NCI-H748 (cell line): ENCODE results near the gene TPX2.
A peak's percentile ranks its signal among the peaks of the same experiment; 100 is the strongest.

ENCODE experiments used
- DNase-seq: peaks from one replicate; lab custom pipeline; 2025; ENCODE audit not compliant: unreplicated experiment; lab: John Stamatoyannopoulos, UW

TPX2 gene, protein sequence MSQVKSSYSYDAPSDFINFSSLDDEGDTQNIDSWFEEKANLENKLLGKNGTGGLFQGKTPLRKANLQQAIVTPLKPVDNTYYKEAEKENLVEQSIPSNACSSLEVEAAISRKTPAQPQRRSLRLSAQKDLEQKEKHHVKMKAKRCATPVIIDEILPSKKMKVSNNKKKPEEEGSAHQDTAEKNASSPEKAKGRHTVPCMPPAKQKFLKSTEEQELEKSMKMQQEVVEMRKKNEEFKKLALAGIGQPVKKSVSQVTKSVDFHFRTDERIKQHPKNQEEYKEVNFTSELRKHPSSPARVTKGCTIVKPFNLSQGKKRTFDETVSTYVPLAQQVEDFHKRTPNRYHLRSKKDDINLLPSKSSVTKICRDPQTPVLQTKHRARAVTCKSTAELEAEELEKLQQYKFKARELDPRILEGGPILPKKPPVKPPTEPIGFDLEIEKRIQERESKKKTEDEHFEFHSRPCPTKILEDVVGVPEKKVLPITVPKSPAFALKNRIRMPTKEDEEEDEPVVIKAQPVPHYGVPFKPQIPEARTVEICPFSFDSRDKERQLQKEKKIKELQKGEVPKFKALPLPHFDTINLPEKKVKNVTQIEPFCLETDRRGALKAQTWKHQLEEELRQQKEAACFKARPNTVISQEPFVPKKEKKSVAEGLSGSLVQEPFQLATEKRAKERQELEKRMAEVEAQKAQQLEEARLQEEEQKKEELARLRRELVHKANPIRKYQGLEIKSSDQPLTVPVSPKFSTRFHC

DNA sequence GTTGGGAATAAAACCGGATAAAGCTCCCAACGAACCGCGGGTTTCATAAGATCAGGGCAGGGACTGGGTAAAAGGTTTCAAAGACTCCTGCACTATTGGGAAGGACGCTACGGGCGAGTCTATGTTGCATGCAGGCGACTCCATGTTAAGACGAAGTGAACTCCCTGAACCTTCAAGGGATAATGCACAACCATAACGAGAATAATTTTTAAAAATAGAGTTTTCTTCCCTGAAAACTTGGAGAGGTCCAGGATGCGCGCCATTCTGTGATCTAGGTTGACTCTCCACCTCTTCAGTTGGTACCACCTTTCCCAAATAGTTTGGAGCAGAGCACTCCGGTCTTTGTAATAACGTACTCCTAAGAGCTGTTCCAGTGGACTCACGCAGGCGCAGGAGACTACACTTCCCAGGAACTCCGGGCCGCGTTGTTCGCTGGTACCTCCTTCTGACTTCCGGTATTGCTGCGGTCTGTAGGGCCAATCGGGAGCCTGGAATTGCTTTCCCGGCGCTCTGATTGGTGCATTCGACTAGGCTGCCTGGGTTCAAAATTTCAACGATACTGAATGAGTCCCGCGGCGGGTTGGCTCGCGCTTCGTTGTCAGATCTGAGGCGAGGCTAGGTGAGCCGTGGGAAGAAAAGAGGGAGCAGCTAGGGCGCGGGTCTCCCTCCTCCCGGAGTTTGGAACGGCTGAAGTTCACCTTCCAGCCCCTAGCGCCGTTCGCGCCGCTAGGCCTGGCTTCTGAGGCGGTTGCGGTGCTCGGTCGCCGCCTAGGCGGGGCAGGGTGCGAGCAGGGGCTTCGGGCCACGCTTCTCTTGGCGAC lies at the start of gene TPX2:
Gene TPX2, plus strand, starts transcription at position 562 of the 821 bp plus-strand sequence. CDS start 18,187 bp downstream, outside the sequence.
- peak; percentile 98 for DNase-seq

DNA sequence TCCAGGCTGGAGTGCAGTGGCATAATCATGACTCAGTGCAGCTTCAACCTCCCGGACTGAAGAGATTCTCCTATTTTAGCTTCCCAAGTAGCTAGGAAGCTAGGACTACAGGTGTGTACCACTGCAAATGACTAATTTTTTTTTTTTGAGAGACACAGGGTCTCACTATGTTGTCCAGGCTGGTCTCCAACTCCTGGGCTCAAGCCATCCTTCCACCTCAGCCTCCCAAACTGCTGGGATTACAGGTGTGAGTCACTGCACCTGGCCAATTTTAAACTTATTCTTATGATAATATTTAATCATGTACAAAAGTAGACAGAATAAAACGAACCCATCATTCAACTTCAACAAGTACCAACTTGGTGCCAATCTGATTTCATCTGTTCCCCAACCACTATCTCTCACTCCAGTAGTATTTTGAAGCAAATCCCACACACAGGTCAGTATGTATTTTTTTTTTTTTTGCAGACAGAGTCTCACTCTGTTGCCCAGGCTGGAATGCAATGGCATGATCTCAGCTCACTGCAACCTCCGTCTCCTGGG lies 48.9 kb upstream of the TPX2 start:
- DNase-seq = no peak

DNA sequence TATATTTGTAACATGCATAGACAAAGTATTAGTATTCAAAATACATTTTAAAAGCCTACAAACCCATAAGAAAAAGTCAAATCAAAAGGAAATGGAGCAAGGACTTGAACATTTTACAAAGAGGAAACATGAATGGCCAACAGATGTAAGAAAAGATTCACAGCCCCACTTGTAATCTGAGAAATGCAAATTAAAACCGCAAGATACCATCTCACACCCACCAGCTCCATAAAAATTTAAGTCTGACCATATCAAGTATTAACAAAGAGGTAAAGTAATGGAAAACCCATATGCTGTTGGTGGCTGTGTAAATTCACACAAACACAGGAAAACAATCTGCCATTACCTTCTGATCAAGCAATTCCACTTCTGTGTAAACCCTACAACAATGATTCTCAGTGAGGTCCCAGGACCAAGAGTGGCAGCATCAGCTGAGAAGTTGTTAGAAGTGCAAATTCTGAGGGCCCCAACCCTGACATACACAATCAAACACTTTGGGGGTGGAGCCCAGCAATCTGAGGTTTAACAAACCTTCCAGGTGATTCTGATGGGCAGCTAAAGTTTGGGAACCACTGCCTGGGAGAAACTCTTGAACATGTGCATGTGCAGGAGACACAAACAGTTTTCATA lies 47.3 kb upstream of the TPX2 start:
- DNase-seq = no peak

DNA sequence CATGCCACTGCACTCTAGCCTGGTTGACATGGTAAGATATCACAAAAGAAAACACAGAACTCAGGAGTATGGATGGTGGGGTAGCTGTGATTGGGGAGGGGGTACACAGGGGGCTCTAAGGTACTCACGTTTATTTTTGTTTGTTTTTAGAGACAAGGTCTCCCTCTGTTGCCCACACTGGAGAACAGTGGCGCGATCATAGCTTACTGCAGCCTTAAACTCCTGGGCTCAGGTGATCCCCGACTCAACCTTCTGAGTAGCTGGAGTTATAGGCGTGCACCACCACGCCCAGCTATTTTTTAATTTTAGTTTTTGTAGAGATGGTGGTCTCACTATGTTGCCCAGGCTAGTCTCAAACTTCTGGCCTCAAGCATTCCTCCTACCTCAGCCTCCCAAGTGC lies 45.7 kb upstream of the TPX2 start:
- DNase-seq = no peak

DNA sequence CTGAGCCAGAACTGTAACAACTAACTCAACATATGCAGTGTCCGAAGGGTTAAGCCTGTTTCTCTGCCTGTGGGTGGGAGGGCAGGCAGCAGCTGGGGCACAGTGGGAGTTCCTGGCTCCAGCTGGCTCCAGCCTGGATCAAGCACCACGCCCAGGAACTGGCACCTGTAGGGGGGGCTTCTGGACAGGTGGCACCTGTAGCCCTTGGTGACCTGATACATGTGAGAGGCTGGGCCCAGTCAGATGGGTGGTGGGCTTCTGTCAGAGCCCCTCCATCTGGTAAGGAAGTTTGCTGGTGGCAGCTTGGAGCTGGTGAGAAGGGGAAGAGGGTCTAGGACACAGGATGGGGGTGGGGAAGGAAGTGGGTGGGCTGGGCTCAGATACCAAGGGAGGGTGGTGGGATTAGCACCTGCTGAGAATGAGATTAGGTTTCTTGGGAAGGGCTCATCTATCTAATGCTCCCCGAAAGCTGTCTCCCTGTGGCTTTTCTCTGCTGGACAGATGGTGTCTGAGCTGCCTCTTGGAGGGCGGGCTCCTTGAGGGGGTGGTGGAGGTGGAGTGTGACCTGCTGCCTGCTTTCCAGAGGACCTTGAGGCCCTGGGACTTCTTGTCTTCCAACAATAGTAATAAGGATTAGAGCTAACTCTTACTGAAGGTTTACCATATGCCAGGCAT lies 45.0 kb upstream of the TPX2 start:
- peak; percentile 83 for DNase-seq

DNA sequence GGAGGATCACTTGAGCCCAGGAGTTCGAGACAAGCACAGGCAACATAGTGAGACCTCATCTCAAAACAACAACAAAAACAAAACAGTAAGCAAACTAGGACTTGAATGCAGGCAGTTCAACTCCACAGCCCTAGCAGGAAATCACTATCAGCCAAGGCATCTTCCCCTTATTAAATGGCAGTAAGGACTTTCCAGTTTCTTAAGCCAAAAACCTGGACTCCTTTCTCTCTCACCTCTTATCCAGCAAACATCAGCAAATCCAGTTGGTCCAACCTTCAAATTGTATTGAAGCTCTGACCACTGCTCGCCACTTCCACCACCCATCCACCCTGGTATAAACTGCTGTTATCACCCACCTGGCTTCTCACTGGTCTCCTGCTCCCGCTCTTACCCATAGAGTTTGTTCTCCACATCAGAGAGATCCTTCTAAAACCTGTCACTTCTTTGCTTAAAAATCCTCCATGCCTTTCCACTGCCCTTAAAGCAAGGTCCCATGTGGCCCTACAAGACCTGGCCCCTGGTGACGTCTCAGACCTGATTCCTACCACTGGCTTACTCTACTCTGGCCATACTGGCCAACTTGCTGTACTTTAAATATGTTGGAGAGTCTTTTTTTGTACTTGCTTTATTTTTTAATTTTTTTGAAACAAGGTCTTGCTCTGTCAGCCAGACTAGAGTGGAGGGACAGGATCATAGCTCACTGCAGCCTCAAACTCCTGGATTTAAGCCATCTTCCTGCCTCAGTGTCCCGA lies 44.1 kb upstream of the TPX2 start:
- no peak for DNase-seq

DNA sequence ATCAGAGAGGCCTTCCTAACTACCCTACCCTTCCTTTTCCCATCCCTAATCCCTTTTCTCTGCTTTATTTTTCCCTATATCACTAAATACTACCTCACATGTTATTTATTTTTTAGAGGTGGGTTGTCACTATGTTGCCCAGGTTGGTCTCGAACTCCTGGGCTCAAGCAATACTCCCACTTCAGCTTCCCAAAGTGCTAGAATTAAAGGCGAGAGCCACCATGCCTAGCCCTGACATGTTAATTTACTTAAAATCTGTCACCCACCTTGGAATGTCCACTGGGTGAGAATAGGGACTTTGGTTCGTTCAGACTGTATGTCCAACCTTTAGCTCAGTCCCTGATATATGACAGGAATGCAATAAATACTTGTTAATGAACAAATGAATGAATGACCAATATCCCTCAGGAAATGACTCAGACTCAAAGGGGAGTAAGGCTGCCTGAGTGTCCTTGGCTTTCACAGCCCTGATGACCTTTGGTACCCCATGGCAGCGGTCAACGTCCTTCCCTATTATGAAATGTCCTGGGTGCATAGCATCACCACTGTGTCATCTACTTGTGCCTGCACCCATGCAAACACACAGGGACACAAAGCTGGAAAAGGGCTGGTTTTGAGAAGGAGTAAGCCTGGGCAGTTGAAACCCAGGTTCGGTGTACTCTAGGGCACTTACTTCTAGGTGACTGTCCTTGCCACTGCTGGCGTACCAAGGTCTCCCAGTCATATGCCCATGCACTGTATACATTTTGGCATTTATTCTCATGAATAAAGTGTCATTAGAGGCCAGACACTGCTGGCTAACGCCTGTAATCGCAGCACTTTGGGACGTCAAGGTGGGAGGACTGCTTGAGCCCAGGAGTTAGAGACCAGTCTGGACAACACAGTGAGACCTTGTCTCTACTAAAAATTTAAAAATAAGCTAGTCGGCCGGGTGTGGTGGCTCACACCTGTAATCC lies 43.0 kb upstream of the TPX2 start:
- no peak for DNase-seq

DNA sequence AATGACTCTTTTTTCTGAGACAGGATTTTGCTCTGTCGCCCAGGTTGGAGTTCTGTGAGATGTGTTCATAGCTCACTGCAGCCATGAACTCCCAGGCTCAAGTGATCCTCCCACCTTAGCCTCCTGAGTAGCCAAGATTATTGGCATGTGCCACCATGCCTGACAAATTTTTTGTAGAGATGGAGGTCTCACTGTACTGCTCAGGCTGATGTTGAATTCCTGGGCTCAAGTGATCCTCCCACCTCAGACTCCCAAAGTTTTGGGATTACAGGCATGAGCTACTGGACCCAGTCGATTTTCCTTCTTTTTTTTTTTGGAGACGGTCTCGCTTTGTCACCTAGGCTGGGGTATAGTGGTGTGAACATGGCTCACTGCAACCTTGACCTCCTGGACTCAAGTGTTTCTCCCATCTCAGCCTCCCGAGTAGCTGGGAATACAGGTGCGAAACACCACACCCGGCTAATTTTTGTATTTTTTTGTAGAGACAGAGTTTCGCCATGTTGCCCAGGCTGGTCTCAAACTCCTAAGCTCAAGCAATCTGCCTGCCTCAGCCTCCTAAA lies 40.8 kb upstream of the TPX2 start:
- no peak for DNase-seq

DNA sequence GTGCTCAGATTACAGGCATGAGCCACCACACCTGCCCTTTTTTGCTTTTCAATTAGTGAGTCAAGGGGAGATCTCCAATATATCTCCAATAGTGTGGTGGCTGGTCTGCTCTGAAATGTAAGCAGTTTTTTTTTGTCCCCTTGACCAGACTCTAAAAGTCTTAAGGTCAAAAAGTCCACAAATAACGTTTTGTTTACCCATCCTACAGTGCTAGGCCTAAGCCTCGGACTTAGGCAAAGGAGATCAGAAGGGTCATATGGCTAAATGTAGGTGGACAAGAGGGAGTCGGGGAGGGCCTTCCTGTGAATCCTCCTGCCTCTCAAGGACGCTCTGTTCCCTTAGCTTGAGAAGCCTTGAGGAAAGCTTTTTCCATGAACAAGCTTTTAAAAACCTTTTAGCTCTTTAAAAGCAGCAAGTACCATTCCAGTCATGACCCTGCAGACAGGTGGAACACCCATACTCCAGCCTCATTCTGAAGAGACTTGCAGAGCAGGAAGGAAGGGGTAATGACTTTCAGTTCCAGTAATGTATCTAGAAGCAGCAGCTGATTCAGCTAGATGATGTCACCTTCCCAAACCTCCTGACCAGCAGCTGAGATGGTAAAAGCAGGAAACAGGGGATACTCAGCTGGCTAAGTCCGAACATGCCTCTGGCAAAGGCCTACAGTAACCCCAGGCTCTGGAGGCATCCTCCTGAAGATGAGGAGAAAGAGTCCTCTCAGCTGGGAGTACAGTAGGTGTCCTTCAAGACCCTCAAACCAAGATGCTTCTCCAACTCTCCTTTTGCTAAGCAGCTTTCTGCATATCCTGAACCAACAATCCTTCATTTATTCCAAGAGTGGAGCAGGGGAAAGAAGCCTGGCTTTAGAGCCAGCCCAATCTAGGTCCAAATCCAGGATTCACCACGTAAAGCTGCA lies 40.0 kb upstream of the TPX2 start:
- peak; percentile 52 for DNase-seq

DNA sequence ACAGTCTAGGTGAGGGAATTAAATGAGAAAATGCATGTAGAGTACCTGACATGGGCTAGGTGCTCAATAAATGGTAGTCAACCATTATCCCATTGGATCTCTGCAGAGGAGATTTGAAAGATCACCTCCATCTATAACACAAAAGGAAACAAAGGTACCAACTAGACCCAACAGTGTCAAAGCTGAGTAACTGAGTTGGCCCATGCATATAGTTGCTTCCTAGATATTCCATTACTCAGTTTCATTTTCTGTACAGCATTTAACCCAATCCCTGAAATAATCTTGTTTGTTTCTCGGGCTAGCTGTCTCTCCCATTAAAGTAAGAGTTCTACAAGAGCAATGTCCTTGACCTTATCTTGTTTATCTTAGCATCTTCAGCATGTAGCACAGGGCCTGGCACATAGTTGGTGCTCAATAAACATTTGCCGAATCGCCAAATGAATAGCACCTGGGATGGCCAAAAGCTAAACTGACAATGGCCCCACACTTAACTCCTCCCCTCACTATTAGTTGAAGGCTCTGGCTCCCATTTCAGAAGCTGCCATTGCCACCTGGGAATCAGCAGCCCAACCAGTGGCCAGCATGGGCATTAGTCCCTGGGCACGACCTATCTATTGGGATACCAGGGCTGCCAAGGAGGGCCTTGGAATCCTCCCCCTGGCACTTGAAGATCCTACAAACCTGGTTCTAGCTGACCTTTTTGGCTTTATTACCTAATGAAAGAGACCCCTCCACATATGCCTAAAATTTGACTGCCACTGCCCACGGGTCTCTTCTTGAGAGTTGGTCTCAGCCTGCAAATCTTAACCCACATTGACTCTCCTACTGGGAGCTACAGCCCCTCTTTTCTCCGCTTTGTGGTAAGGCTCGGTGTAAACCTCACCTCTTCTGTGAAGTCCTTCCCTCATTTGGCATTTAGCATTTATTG lies 39.0 kb upstream of the TPX2 start:
- no peak for DNase-seq

DNA sequence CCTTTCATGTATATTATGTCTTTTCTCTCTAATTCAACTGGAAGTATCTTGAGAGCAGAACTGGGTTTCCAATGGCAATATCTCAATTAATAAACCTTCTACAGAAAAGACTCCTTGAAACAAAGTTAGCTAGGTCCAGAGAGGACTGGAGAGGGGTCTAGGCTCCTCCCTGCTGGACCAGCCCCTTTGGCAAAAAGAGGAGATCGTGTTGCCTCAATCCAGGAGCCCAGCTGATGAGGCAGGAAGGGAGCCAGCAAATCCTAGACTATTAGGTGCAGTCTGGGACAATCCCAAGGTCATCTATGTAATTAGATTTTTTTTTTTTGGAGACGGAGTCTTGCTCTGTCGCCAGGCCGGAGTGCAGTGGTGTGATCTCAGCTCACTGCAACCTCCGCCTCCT lies 38.3 kb upstream of the TPX2 start:
- DNase-seq = no peak

DNA sequence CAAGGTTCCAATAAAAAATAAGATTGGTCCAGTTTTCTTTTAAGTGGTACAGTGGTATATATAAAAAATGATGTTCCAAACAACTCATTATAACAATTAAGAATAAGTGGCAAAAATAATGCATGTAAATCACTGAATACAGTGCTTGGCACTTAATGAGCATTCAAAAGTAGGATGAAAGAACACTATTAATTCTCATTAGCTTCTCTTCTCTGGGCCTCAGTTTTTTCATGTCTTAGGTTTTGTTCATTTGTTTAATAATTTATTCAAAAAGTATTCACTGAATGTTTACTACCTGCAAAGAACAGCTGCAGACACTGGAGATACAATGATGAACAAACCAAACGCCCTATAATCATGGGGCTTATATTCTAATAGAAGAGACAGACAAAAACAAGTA lies 37.5 kb upstream of the TPX2 start:
- peak; percentile 16 for DNase-seq

DNA sequence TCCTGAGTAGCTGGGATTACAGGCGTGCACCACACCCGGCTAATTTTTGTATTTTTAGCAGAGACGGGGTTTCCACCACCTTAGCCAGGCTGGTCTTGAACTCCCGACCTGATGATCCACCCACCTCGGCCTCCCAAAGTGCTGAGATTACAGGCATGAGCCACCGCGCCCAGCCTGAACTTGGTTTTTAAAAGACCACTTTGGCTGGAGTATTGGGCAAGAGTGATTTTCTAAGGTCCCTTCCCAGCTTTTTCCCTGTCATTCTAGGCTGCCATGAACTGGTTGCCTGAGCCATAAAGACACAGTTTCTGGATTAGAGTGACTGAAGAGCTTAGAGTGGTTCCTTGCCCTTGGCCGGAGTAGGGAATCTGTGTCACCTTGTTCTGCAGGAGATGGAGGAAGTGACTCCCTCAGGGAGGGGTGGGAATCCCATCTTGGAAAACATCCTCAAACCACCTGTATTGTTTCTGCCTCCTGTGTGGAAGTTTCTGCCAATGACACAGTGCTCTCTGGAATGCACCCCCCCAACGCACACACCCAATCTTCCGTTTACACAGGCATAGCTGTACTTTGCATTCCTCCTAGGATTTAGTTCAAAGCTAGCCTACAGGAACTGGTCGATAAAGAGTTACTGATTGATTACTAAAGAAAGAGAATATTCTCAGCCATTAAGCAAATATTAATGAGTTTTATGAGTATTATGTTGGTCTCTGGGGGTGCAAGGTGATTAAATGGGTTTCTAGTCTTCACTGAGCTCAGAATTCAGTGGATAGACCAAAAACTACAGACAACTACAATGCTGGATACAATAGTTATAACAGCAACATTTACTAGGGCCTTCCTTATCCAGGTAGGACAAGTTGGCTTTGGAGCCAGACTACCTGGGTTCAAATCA lies 34.6 kb upstream of the TPX2 start:
- no peak for DNase-seq

DNA sequence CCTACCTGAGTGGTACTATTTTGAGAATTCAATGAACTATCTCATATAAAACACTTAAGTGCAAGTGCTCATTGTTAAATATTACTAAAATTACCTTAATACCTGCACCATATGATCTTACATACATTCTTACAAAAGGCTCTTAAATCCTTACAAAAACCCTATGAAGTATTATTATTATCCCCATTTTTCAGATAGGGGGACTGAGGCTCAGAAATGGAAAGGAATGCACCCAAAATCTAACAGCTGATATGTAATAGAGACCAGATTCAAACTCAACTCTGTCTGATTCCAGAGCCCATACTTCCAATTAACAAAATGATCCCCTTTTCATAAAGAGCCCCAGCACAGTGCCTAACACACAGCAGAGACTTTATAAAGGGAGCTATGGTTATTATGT lies 33.9 kb upstream of the TPX2 start:
- no peak for DNase-seq
